CMK (cell line): ENCODE measurements around the gene ADAD2.

Experiments used
- DNase-seq: peaks from one replicate; pipeline ENCODE4 v3.0.0-alpha.2; 2010; ENCODE audit warnings: low read depth

The ADAD2 gene

DNA sequence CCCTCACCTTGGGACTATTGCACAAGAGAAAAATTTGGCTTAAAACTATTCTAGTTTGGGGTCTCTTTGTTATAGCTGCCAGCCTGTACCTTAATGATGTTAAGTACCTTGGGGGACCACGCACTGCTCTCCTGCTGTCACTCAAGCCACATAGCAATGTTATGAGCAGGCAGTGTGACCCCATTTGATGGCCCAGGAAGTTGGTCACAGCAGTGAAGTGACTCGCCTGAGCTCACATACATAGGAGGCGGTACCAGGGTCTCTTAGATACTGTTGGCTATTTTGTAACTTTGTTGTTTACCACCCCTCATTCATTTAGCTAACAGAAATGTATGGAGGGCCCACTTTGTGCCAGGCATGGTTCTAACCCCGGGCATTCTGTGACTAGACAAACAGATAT is 32.5 kb downstream of the ADAD2 start:
- no peak for DNase-seq

- DNase-seq, result no peak
Measured at GRCh38 chr16:84224554-84224953, 33.6 kb downstream of the ADAD2 start.

DNA sequence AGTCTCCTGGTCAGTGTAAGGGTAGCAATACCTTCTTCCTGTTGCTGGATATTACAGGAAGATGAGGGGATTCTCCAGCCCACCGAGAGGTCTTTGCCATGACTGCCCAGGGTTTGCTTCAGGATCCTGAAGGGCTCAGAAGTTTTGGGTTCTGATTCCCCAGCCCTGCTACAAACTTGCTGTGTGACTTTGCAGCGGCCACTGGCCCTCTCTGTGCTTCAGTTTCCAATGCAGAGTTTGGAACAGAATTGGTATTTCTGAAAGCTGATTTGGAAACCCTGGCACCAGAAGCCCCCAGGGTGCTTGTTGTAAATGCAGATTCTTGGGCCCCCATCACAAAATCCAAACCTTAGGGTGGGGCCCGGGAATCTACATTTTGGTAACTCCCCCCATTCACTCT is 34.2 kb downstream of the ADAD2 start:
- DNase-seq, result no peak

- DNase-seq, result no peak
Measured at GRCh38 chr16:84225571-84225970, 34.6 kb downstream of the ADAD2 start.

DNA sequence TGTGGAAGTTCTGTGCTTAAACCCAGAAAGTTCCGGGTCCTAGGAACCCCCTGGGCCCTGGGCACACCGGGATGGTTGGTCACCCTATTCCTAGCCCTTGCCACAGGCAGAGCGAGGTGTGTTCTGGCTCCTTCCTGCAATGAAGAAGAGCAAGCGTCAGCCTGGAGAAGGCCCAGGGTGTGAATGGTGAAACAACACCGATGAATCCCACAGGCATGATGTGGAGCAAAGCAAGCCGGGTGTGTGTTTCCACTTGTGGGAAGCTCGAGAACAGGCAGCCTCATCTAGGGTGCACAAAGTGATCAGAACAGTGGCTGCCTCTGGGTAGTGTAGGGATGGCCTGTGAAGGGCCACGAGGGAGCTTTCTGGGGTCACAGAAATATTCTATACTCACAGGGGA is 35.1 kb downstream of the ADAD2 start:
- no peak for DNase-seq

DNA sequence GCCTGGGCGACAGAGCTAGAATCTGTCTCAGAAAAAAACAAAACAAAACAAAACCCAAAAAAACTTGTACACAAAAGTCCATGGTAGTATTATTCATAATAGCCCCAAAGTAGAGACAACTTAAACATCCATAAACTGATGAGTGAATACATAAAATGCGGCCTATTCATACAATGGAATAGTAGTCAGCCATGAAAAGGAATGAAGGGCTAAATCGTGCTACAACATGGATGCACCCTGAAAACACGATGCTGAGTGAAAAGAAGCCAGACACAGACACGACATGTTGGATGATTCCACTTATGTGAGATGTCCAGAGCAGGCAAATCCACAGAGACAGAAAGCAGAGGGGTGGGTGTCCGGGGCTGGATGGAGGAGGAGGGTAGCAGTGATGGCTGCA is 36.6 kb downstream of the ADAD2 start:
- DNase-seq, result no peak

- DNase-seq, result peak; percentile 34
Measured at GRCh38 chr16:84228256-84228838, 37.4 kb downstream of the ADAD2 start.

GRCh38 chr16:84229471-84229870 is 38.5 kb downstream of the ADAD2 start:
- DNase-seq, result no peak

DNA sequence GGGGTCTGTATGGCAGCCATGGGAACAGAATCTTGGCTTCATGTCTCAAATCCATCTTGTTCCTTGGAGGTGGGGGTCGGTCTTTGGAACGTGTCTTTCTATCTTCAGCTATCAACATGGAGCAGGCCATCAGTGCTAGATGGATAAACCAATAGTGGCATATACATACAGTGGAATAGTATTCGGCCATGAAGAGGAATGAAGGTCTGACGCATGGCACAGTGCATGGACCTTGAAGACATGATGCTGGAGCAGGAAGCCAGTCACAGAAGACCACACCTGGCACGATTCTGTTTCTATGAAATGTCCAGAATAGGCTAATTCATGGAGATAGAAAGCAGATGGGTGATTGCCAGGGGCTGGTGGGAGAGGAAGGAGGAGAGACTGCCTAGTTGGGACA is 41.1 kb downstream of the ADAD2 start:
- DNase-seq, result no peak

- no peak for DNase-seq
Measured at GRCh38 chr16:84232969-84233368, 42.0 kb downstream of the ADAD2 start.

DNA sequence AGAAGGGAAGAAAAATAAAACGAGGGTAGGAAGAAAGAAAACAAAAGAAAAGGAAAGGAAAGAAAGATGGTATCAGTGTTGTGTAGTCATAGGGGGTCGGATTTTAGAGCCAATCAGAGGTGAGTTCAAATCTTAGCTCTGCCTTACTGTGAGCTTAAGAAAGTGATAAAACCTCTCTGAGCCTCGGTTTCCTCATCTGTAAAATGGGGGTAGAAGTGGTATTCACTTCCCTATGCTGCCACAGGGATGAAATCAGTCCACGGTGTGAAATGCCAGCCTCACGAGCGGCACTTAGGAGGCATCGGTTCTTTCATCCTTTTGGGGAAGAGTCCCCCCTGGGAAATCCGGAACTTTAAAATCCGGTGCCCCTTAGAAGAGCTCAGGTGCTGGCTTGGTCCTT is 42.8 kb downstream of the ADAD2 start:
- DNase-seq, result no peak

- DNase-seq, result no peak
Measured at GRCh38 chr16:84234321-84235241, 43.6 kb downstream of the ADAD2 start.

- DNase-seq, result no peak
Measured at GRCh38 chr16:84236671-84237070, 45.7 kb downstream of the ADAD2 start.

DNA sequence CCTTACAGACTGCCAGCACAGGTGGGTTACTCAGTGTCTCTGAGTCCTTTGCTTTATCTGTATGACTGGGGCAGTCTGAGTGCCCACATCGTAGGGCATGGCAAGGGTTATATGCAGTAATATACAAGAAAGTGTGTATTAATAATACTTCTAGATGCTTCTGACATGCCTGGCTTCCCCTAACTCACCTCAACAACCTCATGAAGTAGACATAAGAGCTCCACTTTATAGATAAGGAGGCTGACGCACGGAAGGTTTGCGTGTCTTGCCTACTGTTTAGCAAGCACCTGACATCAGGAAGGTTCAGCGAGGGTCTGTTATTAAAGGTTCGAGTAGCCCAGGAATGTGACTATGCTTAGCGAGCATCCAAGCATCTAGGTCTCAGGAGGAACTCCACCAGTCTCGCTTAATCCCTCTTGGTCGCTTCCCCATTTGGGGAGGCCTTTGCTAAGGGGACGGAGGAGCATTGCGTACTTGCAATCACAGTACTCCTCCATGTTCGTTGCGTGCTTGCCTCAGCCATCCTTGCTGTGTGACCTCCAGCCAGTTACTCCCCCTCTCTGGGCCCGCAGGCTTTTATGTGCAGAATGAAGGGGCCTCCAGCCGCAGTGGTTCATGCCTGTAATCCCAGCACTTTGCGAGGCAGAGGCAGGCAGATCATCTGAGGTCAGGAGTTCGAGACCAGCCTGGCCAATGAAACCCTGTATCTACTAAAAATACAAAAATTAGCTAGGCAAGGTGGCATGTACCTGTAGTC is 47.2 kb downstream of the ADAD2 start:
- DNase-seq, result no peak

- no peak for DNase-seq
Measured at GRCh38 chr16:84239141-84239769, 48.3 kb downstream of the ADAD2 start.

- DNase-seq, result no peak
Measured at GRCh38 chr16:84239909-84240308, 49.0 kb downstream of the ADAD2 start, which contains the start of gene KCNG4. KCNG4 (minus strand) TSS chr16:84240012; CDS start chr16:84237485, 2,527 bp downstream.

DNA sequence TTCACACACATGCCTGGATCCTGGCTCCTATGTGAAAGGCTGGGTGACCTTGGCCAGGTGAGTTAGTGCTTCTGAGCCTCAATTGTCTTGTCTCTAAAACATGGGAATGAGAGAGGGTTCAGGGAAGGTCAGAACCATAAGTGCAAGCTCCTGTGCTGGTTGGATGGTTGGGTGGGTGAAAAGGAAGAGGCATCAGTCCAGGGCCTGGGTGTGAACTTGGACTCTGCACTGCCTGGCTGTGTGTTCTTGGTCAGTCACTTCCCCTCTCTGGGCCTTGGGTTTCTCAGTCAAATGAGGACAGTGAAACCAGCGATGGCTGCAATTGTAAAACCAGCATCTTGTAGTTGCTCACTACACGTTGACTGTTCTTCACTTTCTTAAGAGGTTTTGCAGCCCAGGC is 49.5 kb downstream of the ADAD2 start:
- DNase-seq, result no peak

- no peak for DNase-seq
Measured at GRCh38 chr16:84241778-84242177, 50.8 kb downstream of the ADAD2 start.

GRCh38 chr16:84242839-84243238 is 51.9 kb downstream of the ADAD2 start:
- DNase-seq, result no peak

DNA sequence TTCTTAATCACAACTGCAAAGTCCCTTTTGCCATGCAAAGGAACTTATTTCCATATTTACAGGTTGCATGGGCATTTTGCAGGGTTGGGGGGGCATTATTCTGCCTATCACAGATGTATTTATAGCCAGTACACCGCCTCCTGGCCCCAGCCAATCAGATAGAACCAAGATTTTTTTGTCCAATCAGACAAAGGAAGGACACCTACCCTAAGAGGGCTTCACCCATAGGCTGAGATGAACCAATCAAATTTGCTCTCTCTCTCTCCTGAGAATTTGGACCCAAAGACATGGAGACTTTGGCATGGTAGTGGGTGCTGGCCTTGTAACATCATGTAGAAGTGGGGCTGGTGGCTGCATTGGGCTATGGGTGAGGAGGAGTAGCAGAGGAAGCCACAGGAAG is 52.8 kb downstream of the ADAD2 start:
- DNase-seq, result no peak

DNA sequence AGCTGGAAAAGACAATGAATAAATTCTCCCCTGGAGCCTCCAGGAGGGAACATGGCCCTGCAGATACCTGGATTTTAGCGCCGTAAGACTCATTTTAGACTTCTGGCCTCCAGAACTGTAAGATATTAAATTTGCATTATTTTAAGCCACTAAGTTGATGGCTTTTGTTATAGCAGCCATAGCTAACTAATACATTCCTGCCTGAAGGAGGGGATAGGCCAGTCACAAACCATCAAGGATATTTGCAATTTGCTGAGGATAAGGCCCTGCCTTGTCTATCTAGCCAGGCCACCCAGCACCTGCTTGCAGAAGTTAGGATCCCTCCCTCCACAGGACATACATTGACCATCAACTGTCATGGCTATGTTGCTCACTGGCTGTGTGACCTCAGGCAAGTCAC is 53.8 kb downstream of the ADAD2 start:
- no peak for DNase-seq

DNA sequence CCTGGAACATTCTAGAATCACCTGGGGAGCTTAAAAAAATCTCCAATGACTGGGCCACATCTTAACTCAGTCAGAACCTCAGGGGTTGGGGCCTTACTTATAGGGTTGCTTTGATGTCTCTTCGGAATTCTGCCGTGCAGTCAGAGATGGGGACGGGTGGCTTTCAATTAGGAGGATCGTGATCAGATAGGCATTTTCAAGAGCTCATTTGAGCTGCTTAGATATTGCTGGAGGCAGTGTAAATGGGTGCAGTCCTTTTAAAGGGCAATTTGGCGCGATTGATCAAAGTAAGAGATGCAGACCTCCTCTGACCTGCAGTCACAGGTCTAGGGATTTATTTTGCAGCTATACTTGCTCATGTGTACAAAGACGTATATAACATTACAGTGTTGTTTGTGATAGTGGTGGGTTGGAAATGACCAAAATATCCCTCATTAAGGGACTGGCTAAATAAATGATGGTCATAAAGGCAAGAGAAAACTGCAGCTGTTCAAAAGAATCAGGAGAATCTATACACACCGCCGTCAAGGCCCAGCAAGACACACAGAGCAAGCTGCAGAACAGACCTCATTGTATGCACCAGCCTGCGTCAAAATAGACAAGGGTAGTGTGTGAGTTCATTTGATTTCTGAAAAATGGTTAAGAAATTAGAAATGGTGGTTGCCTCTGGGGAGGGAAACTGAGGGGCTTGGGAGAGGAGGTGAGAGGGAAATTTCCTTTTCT is 55.2 kb downstream of the ADAD2 start:
- DNase-seq, result no peak
